ENCODE results near the gene HJURP. TPM values are rescaled to one million over a fixed set of nuclear protein-coding genes. Genes with fewer than 3 reads are reported as not detected.

HJURP gene
- total RNA-seq, 6 experiments from 2014 or later, result 16.8 to 33.6 (median 32.4) TPM

- no peak for TF ChIP-seq CTCF (IDR thresholded peaks at IDR 0.05)
- Mint-ChIP-seq H3K4me1 (ENCODE audit: low read depth) (peaks cover 17% of the 10 kb centered on the region), H3K4me3 (no peak overlapping the region), H3K27me3 (ENCODE audit: insufficient read depth) (peaks cover 3% of the 10 kb centered on the region), H3K27ac (no peak overlapping the region), H3K9me3 (no peaks in the 10 kb centered on the region), H3K36me3 (ENCODE audit: low read depth) (peaks cover 2% of the 10 kb centered on the region; the same call in 1 of the 2 replicates)
- DNase-seq, result no peak
Observed at GRCh38 chr2:233858331-233858730, 4.0 kb upstream of the HJURP start.

GRCh38 chr2:233857511-233858141 lies 3.3 kb upstream of the HJURP start:
- Mint-ChIP-seq H3K27ac (no peak overlapping the region), H3K27me3 (ENCODE audit: insufficient read depth) (peaks cover 5% of the 10 kb centered on the region), H3K4me1 (ENCODE audit: low read depth) (peaks cover 24% of the 10 kb centered on the region), H3K4me3 (no peak overlapping the region), H3K9me3 (no peaks in the 10 kb centered on the region), H3K36me3 (ENCODE audit: low read depth) (peaks cover 7% of the 10 kb centered on the region)
- TF ChIP-seq CTCF (IDR thresholded peaks at IDR 0.05), result peak; percentile 86
- DNase-seq, result no peak

GRCh38 chr2:233856184-233856583 lies 1.8 kb upstream of the HJURP start:
- no peak for TF ChIP-seq CTCF (IDR thresholded peaks at IDR 0.05)
- Mint-ChIP-seq H3K36me3 (ENCODE audit: low read depth) (peaks cover 13% of the 10 kb centered on the region), H3K9me3 (no peaks in the 10 kb centered on the region), H3K27ac (no peak overlapping the region), H3K4me3 (no peak overlapping the region), H3K27me3 (ENCODE audit: insufficient read depth) (peaks cover 5% of the 10 kb centered on the region), H3K4me1 (ENCODE audit: low read depth) (peaks cover 38% of the 10 kb centered on the region)
- no peak for DNase-seq

- DNase-seq, result no peak
- peaks cover 40% of the 10 kb centered on the region for H3K4me1 Mint-ChIP-seq (ENCODE audit: low read depth)
- H3K27me3 Mint-ChIP-seq (ENCODE audit: insufficient read depth), result peaks cover 5% of the 10 kb centered on the region
Observed at GRCh38 chr2:233855345-233855744, 1.0 kb upstream of the HJURP start.

GRCh38 chr2:233853883-233854240 lies 473 bp downstream of the HJURP start:
- H3K9me3 Mint-ChIP-seq, result no peaks in the 10 kb centered on the region
- TF ChIP-seq CTCF (IDR thresholded peaks at IDR 0.05), result no peak
- H3K27me3 Mint-ChIP-seq (ENCODE audit: insufficient read depth), result peaks cover 5% of the 10 kb centered on the region
- H3K36me3 Mint-ChIP-seq (ENCODE audit: low read depth), result peaks cover 18% of the 10 kb centered on the region
- peak overlapping the region; percentile 95 for H3K4me3 Mint-ChIP-seq
- peaks cover 44% of the 10 kb centered on the region for H3K4me1 Mint-ChIP-seq (ENCODE audit: low read depth)
- H3K27ac Mint-ChIP-seq, result peak overlapping the region; percentile 94
- DNase-seq, result no peak

More at GRCh38 chr2:233855345-233855744, 1.0 kb upstream of the HJURP start:
- TF ChIP-seq CTCF (IDR thresholded peaks at IDR 0.05), result no peak
- H3K4me3 Mint-ChIP-seq, result peak overlapping the region; percentile 95; the same call in 1 of the 2 replicates
- 0 out of 2 replicates have a peak overlapping the region, but pooled peaks have one; percentile 94 for H3K27ac Mint-ChIP-seq
- H3K9me3 Mint-ChIP-seq, result no peaks in the 10 kb centered on the region
- peaks cover 13% of the 10 kb centered on the region for H3K36me3 Mint-ChIP-seq (ENCODE audit: low read depth)

Data from HFFc6 (cell line).